Germinal center (tissue), 1 donor: ENCODE data around the gene ZNF792.
"Not testable (repeated sequence)": the region's sequence is repeated elsewhere in the genome, so short reads cannot be mapped to it uniquely, and the experiment has no call there.

Source experiments
- DNase-seq: peaks from one replicate; pipeline ENCODE4 v3.0.0; 2012; ENCODE audit warnings: mixed read lengths, low spot score

ZNF792 gene

DNA sequence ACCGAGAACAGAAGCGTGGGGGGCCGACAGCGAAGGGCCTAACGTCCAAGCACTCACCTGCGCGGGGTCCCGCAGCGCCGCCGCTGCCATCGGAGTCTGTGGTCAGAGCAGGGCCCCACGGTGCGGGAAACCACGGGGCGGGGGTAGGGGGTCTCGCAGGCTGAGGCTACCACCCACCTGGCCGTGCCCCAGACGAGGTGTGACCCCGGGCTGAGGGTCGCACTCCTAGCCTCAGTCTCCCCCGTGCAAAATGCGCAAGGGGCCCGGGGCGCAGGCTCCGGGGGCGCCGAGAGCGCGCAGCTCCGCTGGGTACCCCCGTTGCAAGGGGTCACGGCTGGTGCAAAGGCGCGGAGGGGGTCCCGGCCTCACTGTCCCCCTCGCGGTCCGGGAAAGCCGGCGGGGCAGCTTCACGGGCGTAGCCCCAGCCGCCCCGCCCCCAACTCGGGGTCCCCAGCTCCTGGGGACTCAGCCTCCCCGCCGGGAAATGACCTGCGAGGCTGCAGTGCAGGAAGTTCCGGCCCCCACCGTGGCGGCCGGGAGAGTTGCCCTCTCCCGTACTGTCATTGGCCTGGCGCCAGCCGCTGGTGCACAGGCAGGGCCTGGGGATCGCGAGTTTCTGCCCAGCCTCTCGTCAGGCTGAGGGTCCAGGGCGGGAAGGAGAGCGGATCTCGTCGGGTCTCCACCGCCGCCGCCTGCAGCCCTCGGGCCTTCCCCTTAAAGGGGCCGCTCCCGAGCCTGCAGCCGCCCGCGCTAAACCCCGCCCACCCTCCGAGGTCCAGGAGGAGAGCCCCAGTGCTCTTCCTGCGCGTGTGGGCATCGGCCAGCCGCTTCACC, at the start of gene ZNF792:
Gene ZNF792 (minus strand): TSS at position 657 of the 834 bp plus-strand sequence. CDS start 567 bp downstream, at position 90.
- DNase-seq = peak; percentile 73

DNA sequence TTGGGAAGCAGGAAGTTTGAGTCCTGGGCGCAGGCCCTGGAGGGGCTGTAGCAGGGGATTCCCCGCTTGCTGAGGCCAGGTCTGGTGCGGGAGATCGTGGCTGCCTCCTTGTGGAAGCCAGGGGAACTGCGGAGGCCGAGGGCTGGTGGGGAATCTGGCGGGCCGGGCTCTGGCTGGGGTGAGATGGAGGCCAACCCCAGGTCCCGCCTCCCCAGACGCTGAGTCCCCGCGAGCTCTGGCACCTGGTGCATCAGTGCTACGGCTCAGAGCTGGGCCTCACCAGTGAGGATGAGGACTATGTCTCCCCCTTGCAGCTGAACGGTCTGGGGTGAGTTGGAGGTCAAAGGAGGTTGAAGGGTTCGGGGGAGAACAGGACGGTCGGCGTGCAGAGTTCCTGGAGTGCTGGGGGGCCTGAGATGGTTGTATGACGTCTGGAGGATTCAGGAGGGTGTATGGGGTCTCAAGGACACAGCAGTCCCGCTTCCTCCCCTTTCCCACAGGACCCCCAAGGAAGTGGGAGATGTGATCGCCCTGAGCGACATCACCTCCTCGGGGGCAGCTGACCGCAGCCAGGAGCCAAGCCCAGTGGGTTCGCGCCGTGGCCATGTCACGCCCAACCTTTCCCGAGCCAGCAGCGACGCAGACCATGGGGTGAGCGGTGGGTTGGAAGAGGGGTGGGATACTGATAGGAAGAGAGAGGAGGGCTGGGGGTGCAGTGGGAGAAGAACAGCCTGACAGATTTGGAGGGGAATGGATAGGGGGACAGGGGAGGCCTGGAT, 49.2 kb upstream of the ZNF792 start:
- DNase-seq = peak; percentile 86

DNA sequence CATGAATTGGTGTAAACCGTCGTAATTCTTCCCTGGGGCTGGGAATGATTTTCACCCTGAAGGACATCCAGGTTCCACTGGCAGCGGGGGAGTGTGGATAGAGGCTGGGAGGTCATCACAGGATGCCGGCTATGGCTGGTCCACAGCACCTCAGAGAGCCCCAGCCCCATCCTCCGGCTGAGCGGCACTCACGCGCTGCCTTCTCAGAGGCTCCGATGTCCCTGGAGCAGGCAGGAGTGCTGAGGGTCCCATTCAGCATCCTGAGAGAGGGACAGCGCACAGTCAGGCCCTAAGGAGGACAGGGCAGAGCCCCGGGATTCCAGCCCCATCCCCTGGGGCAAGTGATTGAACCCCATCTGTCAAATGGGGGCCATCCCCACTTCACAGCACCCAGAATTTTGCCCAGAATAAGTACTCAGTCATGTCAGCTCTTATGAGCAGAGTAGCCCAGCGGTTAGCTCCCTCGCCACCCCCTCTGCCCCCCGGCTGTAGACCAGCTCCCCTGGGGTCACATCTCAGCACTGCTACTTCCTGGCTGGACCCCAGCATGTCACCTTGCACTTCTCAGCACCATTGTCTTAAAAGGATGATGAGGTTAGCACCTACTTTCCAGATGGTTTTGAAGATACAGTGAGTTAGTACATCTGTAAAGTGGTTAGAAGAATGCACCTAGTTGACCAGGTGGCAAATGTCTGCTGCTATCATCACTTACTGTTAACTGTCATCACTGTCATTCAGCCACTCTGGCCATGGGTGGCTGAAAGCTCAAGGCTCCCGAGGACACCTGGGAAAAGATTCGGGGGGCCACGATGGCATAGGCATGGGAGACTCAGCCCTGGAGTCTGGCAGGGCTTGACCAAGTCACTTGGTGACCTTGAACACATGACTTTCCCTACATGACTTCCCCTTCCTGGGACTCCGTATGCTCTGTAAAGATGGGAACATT, 48.0 kb upstream of the ZNF792 start:
- no peak for DNase-seq

DNA sequence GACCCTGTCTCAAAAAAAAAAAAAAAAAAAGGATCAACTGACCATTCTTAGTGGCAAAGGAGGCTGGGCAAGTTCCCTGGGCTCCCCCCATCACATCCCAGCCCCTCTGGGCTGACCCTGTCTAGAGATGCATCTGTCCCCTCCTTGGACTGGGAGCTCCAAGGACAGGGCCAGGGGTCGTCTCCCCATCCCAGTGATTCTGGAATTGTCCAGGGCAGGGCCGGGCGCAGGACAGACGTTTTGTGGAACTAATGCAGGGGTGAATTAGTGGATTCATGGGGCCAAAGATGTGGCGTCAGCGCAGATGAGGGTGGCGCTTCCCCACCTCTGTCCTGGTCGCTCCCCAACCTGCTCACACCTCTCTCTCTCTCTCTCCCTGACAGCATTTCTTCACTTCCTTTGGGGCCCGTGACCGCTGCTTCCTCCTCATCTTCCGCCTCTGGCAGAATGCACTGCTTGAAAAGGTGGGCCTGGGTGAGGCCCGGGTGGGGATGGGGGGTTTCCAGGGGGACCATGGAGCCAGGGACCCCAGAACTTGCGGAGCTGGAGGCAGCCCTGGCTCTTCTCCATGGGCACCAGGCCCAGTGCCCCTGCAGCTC, 47.2 kb upstream of the ZNF792 start:
- no peak for DNase-seq

DNA sequence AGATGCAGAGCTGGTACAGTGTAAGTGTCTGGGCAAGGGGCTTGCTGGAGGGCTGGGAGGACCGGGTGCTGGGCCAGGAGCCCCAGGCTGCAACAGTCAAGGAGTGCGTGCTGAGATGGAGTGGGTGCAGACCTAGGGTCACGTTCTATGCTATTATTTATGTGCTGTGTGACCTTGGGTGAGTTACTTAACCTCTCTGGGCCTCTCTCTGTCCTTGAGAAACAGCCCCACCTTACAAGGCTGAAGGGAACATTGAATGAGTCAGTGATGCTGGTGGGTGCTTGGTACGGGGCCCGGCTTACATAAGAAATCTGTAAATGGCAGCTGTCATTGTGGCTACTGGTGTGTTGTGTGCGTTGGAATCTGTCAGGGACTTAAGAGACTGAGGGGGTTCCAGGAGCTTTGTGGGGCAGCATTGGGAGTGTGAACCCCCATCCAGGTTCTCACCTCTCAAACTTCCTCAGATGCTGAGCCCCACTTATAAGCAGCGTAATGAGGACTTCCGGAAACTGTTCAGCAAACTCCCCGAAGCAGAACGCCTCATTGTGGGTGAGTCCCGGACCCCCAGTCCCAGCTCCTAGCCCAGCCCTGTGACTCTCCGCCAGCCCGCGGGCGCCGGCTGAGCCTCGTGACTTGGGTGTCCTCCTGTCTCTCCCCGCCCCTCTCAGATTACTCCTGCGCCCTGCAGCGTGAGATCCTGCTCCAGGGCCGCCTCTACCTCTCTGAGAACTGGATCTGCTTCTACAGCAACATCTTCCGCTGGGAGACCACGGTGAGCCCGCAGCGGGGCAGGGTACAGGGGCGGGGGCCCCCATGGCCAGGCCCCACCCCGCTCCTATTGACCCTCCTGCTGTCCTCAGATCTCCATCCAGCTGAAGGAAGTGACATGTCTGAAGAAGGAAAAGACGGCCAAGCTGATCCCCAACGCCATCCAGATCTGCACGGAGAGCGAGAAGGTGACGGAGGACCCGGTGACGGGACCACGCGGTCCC, 45.7 kb upstream of the ZNF792 start:
- no peak for DNase-seq

DNA sequence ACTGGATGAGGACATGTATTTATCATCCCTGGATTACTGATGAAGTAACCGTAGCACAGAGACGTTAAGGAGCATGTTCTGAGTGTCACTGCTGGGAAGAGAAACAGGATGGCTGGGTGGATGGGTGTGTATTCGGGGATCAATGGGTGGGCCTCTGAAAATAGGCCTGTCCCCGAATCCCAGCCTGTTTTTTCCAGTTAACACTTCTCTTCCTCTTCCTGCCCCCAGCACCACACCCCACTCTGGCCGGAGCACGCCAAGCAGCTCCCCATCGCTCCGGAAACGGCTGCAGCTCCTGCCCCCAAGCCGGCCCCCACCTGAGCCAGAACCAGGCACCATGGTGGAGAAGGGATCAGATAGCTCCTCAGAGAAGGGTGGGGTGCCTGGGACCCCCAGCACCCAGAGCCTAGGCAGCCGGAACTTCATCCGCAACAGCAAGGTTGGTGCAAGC, 44.9 kb upstream of the ZNF792 start:
- no peak for DNase-seq

DNA sequence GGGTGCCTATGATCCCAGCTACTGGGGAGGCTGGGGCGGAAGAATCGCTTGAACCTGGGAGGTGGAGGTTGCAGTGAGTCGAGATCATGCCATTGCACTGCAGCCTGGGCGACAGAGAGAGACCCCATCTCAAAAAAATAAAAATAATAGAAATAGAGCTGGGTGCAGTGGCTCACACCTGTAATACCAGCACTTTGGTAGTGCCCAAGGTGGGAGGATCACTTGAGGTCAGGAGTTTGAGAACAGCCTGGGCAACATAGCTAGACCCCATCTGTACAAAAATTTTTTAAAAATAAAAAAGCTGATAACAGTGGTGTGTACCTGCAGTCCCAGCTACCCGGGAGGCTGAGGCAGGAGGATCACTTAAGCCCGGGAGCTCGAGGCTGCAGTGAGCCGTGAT, 43.4 kb upstream of the ZNF792 start:
- DNase-seq = not testable (repeated sequence)

DNA sequence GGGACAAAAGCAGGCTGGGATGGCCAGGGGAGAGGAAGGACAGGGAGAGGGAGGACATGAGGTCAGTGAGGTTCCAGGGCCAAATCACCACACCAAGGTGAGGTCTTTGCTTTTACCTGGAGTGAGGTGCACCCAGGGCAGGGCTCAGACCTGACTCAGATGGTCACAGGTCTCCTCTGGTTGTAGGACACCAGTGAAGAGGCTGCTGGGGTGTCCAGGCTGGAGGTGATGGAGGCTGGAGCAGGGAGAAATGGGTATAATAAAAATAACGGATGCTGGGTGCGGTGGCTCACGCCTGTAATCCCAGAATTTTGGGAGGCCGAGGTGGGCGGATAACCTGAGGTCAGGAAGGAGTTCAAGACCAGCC, 43.0 kb upstream of the ZNF792 start:
- DNase-seq = no peak

DNA sequence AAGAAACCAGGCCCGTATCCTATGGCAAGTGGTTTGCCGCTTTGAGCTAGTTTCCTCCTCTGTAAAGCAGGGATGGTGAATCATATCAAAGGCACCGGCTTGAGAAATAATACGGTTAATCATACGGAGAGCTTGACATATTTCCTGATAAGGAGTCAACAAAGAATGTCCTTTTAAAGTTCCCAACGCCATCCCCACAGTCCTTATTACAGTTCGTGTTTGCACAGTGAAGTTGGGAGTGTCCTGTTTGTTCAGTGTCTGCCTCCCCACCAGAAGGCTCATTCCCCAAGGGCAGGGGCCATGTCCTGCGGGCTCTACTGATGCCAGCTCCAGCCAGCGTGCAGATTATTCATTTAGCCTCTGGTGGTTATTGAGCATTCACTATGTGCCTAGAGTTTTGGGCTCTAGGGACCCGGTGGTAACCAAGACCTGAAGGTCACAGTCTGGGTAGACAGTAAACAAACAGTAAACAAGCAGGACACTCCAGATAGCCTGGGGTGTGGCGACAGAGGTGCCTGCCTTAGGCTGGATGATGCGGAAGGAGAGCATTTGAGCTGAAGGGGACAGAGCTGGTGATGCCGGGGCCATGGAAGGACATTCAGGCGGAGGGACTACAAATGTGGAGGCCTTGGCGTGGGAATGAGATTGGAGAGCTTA, 42.4 kb upstream of the ZNF792 start:
- no peak for DNase-seq

DNA sequence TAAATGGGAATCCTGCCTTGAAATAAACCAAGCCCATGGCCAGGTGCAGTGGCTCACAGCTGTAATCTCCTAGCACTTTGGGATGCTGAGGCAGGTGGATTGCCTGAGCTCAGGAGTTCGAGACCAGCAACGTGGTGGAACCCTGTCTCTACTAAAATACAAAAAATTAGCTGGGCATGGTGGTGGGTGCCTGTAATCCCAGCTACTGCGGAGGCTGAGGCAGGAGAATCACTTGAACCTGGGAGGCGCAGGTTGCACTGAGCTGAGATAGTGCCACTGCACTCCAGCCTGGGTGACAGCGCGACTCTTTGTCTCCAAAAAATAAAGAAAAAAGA, 41.9 kb upstream of the ZNF792 start:
- not testable (repeated sequence) for DNase-seq

DNA sequence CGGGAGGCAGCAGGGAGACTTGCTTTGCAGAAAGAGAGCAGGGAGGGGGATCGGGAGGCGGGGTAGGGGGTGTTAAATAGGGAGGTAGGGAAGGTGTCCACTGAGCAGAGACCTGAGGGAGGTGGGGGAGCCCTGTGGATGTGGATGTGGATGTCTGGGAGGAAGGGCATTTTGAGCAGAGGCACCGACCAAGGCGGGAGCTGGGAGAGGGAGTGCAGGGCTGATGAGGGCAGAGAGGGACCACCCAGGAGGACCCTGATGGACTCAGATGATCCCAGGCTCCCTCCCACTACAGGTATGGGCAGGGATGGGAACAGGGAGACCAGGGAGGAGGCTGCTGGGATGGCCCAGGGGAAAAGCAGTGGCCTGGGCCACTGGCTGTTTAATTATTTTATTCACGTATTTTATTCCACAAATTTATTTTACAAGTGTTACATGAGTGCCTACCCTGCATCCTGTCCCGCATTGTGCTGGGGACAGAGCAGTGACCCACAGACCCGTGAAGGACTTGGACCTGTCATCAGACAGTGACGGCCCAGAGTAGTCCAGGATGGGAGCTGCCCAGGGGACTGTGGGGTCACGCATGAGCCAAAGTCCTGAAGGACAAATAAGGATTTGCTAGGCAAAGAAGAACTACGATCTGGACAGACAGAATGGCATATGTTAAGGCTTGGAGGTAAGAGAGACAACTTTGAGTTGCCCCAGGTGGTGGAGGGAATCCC, 41.4 kb upstream of the ZNF792 start:
- DNase-seq = no peak

DNA sequence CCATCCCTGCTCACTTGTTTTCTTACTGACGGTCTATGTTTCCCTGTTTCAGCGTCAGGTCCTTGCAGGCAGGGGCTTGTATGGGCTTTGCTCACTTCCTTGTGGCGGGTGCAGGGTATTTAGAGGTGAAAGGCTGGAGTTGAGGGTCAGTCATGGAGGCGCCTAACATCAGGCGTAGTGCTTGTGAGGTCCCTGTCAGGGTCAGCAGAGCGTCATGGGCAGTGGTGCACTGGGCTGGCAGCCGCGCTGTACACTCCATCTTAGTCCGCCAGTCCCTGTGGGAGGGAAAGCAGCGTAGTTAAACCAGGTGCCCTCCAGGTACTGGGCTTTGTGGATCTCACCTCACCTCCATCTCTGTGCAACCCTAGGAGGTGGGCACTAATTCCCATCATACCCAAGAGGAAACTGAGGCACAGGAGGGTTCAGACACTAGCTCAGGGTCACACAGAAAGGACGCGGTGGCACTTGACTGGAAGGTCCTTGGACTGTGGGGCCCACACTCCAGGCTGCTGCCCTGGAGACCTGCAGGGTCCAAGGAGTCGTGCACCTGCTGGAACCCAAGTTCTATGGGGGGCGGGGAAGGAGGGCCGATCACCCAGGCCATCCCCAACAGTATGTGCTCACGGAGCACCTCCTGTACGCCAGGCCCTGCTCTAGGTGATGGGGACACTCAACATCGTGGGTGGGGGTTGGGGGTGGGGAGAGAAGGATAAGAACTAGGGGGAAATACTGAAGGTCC, 40.7 kb upstream of the ZNF792 start:
- no peak for DNase-seq

DNA sequence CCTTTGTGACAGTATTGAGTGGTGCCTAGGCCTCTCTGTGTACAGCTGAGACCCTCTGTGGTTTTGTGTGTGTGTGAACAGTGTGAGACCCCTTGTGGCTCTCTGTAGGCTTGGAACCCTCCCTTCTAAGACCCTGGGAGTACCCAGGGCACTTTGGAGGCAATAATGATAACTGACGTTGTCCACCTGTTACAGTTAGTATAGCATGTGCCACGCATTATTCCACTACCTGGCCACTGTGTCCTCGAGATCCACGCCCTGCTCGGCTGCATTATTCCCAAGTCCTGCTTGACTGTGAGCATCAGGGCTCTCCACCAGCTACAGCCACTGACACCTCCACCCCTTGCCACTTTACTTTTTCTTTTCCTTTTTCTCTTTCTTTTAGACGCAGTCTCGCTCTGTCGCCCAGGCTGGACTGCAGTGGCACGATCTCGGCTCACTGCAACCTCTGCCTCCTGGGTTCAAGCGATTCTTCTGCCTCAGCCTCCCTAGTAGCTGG, 38.1 kb upstream of the ZNF792 start:
- no peak for DNase-seq

DNA sequence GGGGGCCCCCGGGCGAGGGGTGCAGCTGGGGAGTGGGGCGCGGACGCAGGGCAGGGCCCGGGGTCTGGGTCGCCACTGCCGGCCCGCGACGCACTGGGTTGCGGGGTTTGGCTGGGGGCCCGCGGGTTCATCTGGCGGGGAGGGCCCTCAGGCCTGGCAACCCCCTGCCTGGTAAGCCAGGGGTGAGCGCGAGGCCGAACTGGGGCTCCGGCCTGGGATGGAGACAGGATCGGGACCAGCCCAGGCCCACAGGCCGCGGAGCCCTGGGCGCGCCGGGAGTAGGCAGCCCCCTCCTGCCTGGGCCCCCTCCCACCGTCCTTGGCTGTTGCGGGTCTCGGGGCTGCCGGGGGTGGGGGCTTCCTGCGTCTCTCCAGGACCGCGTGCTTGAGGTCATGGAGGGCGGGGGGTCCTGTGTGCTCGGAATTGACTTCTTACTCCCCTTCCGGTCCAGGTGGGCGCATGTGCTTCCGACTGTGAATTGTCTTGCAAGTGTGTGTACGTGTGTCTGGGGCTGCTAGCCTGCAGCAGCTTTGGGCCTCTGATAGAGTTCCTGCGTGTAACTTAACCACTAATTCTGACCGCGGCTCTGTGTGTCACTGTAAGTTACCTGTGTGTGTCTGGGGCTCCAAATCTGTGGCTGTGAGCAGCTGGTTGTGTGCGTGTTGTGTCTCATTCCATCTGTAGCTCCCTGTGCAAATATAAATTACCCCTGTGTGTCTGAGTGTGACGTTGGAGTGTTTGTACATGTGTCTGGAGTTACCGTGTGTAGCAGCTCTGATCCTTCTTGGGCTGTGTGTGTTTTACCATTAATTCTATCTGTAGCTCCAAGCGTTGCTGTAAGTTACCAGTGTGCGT, 36.8 kb upstream of the ZNF792 start:
- DNase-seq = peak; percentile 53

DNA sequence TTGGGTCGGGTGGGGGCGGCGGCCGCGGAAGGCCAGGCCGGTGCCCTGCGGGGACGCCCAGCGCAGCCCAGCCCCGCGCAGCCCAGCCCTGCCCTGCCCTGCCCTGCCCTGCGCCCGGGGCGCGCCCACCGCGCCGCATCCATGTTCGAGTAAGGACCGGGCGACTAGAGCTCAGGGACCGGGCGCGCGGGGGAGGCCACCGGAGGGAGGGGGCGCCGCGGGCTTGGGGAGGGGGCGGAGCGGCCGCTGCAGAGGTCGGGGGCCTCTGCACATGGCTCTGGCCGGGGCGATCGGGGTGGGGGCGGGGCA, 36.3 kb upstream of the ZNF792 start:
- DNase-seq = no peak

DNA sequence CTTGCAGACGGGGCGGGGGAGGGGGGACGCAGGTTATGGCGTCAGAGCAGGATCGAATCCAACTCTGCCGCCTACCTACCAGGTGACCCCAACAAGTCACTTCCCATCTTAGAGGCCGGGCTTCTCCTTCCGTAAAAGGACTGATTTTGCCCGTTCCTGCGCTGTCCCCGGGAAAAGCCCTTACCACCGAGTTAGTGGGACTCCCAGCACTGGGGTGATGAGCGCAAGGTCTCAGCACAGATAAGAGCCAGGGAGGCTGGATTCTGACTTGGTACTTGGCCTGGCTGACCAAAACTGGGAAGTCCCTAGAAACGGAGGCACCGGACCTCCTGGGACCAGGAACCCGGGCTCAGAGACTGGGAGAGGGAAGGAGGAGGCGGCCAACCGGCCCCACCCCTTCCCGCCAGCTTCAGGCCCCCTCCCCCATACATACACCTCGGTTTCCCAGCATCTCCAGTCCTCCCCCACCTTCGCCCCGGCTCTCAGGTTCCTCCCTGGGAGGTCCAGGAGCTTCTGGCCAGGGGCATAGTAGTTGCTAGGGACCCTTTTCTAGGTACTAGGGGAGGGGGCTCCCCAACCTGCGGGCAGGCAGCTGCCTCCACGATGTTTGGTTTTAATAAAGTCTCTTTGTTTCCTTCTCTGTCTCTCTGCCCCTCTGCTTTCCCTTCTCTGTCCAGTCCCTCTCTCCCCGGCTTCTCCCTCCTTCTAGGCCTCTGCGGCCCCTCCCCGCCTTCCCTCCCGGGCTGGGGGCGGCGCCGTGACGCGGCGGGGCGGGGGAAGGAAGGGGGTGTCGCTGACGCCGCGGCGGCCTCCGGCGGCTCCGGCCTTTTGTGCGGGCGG, 35.7 kb upstream of the ZNF792 start, which contains the start of gene GRAMD1A:
Gene GRAMD1A (plus strand): TSS at position 826 of the 840 bp plus-strand sequence. CDS start 156 bp downstream, outside the sequence.
- peak; percentile 90 for DNase-seq
